ENCODE measurements around the gene PIK3R2.

- no peak for TF ChIP-seq YY1 (IDR thresholded peaks at IDR 0.05; ENCODE audit: insufficient read depth, insufficient read length)
- no peak for TF ChIP-seq ZNF274 (IDR thresholded peaks at IDR 0.05; ENCODE audit: low read depth, low read length)
Observed at GRCh38 chr19:18109341-18109732, 43.6 kb upstream of the PIK3R2 start.
